Measurements from ENCODE around the gene FSCN2.

Gene FSCN2

GRCh38 chr17:81481815-81482505 is 46.2 kb upstream of the FSCN2 start (continued):
- TF ChIP-seq POU6F1 (CRISPR knock-in tag; IDR thresholded peaks at IDR 0.05; ENCODE audit: borderline replicate concordance, low read depth): no peak
- TF ChIP-seq GLIS3 (CRISPR knock-in tag; IDR thresholded peaks at IDR 0.05): no peak
- TF ChIP-seq TSHZ2 (CRISPR knock-in tag; IDR thresholded peaks at IDR 0.05): no peak

- no peak for ATAC-seq
- TF ChIP-seq ZFP3 (CRISPR knock-in tag; IDR thresholded peaks at IDR 0.05): no peak
- TF ChIP-seq CSRNP3 (CRISPR knock-in tag; IDR thresholded peaks at IDR 0.05): no peak
- no peak for TF ChIP-seq TSHZ2 (CRISPR knock-in tag; IDR thresholded peaks at IDR 0.05)
- TF ChIP-seq TCF4 (CRISPR knock-in tag; IDR thresholded peaks at IDR 0.05; ENCODE audit: borderline replicate concordance): no peak
- TF ChIP-seq ZNF8 (CRISPR knock-in tag; IDR thresholded peaks at IDR 0.05): no peak
- no peak for TF ChIP-seq RARB (CRISPR knock-in tag; IDR thresholded peaks at IDR 0.05)
- TF ChIP-seq ZC3H10 (CRISPR knock-in tag; IDR thresholded peaks at IDR 0.05): no peak
- no peak for TF ChIP-seq OSR1 (CRISPR knock-in tag; IDR thresholded peaks at IDR 0.05)
- TF ChIP-seq PATZ1 (CRISPR knock-in tag; IDR thresholded peaks at IDR 0.05; ENCODE audit: borderline replicate concordance): no peak
- no peak for TF ChIP-seq ZNF70 (CRISPR knock-in tag; IDR thresholded peaks at IDR 0.05)
- no peak for TF ChIP-seq CSDC2 (CRISPR knock-in tag; IDR thresholded peaks at IDR 0.05)
- TF ChIP-seq PPARA (CRISPR knock-in tag; IDR thresholded peaks at IDR 0.05; ENCODE audit: borderline replicate concordance): no peak
- no peak for TF ChIP-seq BACH2 (CRISPR knock-in tag; IDR thresholded peaks at IDR 0.05; ENCODE audit: borderline replicate concordance)
- no peak for TF ChIP-seq CREB5 (CRISPR knock-in tag; IDR thresholded peaks at IDR 0.05; ENCODE audit: low read depth)
- TF ChIP-seq ISL1 (CRISPR knock-in tag; IDR thresholded peaks at IDR 0.05): no peak
- no peak for TF ChIP-seq ESRRG (CRISPR knock-in tag; IDR thresholded peaks at IDR 0.05)
Measured at GRCh38 chr17:81482673-81483072, 45.5 kb upstream of the FSCN2 start.
